ENCODE measurements around the gene GID8. TPM values are rescaled to one million over a fixed set of nuclear protein-coding genes. Genes with fewer than 3 reads are reported as not detected.

GID8 gene
- total RNA-seq, 3 donors from 2014 or later = 42.7 to 52.9 (median 47.4) TPM

GRCh38 chr20:62898970-62899632 lies 38.8 kb upstream of the GID8 start:
- Mint-ChIP-seq H3K4me3 (peak overlapping the region; percentile 37), H3K9me3 (no peaks in the 10 kb centered on the region), H3K36me3 (ENCODE audit: insufficient read depth) (peaks cover 16% of the 10 kb centered on the region), H3K27me3 (ENCODE audit: low read depth) (no peaks in the 10 kb centered on the region), H3K4me1 (ENCODE audit: low read depth) (peaks cover 27% of the 10 kb centered on the region)
- no peak for DNase-seq
- peak in 1 of 2 donors; percentile 46 for ATAC-seq

- no peaks in the 10 kb centered on the region for H3K27me3 Mint-ChIP-seq (ENCODE audit: low read depth)
- H3K9me3 Mint-ChIP-seq = no peaks in the 10 kb centered on the region
- H3K4me3 Mint-ChIP-seq = no peak overlapping the region
- ATAC-seq (no peak), DNase-seq (no peak)
- peaks cover 16% of the 10 kb centered on the region for H3K36me3 Mint-ChIP-seq (ENCODE audit: insufficient read depth)
- peaks cover 27% of the 10 kb centered on the region for H3K4me1 Mint-ChIP-seq (ENCODE audit: low read depth)
Measured at GRCh38 chr20:62899633-62900051, 38.3 kb upstream of the GID8 start.

GRCh38 chr20:62900052-62900691 lies 37.8 kb upstream of the GID8 start:
- Mint-ChIP-seq H3K36me3 (ENCODE audit: insufficient read depth) (peaks cover 20% of the 10 kb centered on the region), H3K4me1 (ENCODE audit: low read depth) (peaks cover 27% of the 10 kb centered on the region), H3K9me3 (no peaks in the 10 kb centered on the region), H3K4me3 (no peak overlapping the region), H3K27me3 (ENCODE audit: low read depth) (no peaks in the 10 kb centered on the region)
- ATAC-seq (peak; percentile 90 to 92), DNase-seq (peak; percentile 68)

- ATAC-seq (peak; percentile 16 to 18), DNase-seq (no peak)
- H3K4me3 Mint-ChIP-seq = no peak overlapping the region
- peaks cover 23% of the 10 kb centered on the region for H3K36me3 Mint-ChIP-seq (ENCODE audit: insufficient read depth)
- no peaks in the 10 kb centered on the region for H3K9me3 Mint-ChIP-seq
- no peaks in the 10 kb centered on the region for H3K27me3 Mint-ChIP-seq (ENCODE audit: low read depth)
- peaks cover 27% of the 10 kb centered on the region for H3K4me1 Mint-ChIP-seq (ENCODE audit: low read depth)
Measured at GRCh38 chr20:62900692-62901584, 37.0 kb upstream of the GID8 start.

GRCh38 chr20:62901891-62902290 lies 36.1 kb upstream of the GID8 start:
- DNase-seq (no peak), ATAC-seq (no peak)
- Mint-ChIP-seq H3K4me3 (no peak overlapping the region), H3K36me3 (ENCODE audit: insufficient read depth) (peaks cover 30% of the 10 kb centered on the region), H3K27me3 (ENCODE audit: low read depth) (no peaks in the 10 kb centered on the region), H3K4me1 (ENCODE audit: low read depth) (peaks cover 27% of the 10 kb centered on the region), H3K9me3 (no peaks in the 10 kb centered on the region)

- no peak overlapping the region for H3K4me3 Mint-ChIP-seq
- no peak for DNase-seq
- H3K9me3 Mint-ChIP-seq = no peaks in the 10 kb centered on the region
- peaks cover 31% of the 10 kb centered on the region for H3K4me1 Mint-ChIP-seq (ENCODE audit: low read depth)
- no peaks in the 10 kb centered on the region for H3K27me3 Mint-ChIP-seq (ENCODE audit: low read depth)
- peak; percentile 22 to 27 for ATAC-seq
- H3K36me3 Mint-ChIP-seq (ENCODE audit: insufficient read depth) = peaks cover 38% of the 10 kb centered on the region
Measured at GRCh38 chr20:62902926-62903615, 34.9 kb upstream of the GID8 start.

GRCh38 chr20:62905536-62906117 lies 32.3 kb upstream of the GID8 start:
- Mint-ChIP-seq H3K4me1 (ENCODE audit: low read depth) (peaks cover 18% of the 10 kb centered on the region), H3K4me3 (no peak overlapping the region), H3K36me3 (ENCODE audit: insufficient read depth) (peaks cover 53% of the 10 kb centered on the region), H3K9me3 (no peaks in the 10 kb centered on the region), H3K27me3 (ENCODE audit: low read depth) (no peaks in the 10 kb centered on the region)
- DNase-seq = no peak
- no peak for ATAC-seq

GRCh38 chr20:62906209-62906608 lies 31.7 kb upstream of the GID8 start:
- DNase-seq = no peak
- H3K36me3 Mint-ChIP-seq (ENCODE audit: insufficient read depth) = peaks cover 56% of the 10 kb centered on the region
- no peaks in the 10 kb centered on the region for H3K27me3 Mint-ChIP-seq (ENCODE audit: low read depth)

GRCh38 chr20:62906647-62907375 lies 31.1 kb upstream of the GID8 start:
- Mint-ChIP-seq H3K27me3 (ENCODE audit: low read depth) (no peaks in the 10 kb centered on the region), H3K4me3 (no peak overlapping the region), H3K4me1 (ENCODE audit: low read depth) (peaks cover 17% of the 10 kb centered on the region), H3K36me3 (ENCODE audit: insufficient read depth) (peaks cover 56% of the 10 kb centered on the region), H3K9me3 (no peaks in the 10 kb centered on the region)
- ATAC-seq = no peak
- DNase-seq = no peak

More at GRCh38 chr20:62906209-62906608, 31.7 kb upstream of the GID8 start:
- Mint-ChIP-seq H3K4me3 (no peak overlapping the region), H3K4me1 (ENCODE audit: low read depth) (peaks cover 17% of the 10 kb centered on the region), H3K9me3 (no peaks in the 10 kb centered on the region)
- ATAC-seq = no peak

- Mint-ChIP-seq H3K4me1 (ENCODE audit: low read depth) (peaks cover 17% of the 10 kb centered on the region), H3K36me3 (ENCODE audit: insufficient read depth) (peaks cover 53% of the 10 kb centered on the region), H3K27me3 (ENCODE audit: low read depth) (no peaks in the 10 kb centered on the region), H3K4me3 (no peak overlapping the region), H3K9me3 (no peaks in the 10 kb centered on the region)
- DNase-seq = no peak
- ATAC-seq = peak; percentile 72 to 78
Measured at GRCh38 chr20:62907384-62908317, 30.3 kb upstream of the GID8 start.

- no peak overlapping the region for H3K4me3 Mint-ChIP-seq
- H3K36me3 Mint-ChIP-seq (ENCODE audit: insufficient read depth) = peaks cover 50% of the 10 kb centered on the region
- ATAC-seq = no peak
Measured at GRCh38 chr20:62908971-62909791, 28.8 kb upstream of the GID8 start.

More at GRCh38 chr20:62908971-62909791, 28.8 kb upstream of the GID8 start:
- Mint-ChIP-seq H3K27me3 (ENCODE audit: low read depth) (no peaks in the 10 kb centered on the region), H3K9me3 (no peaks in the 10 kb centered on the region), H3K4me1 (ENCODE audit: low read depth) (peaks cover 24% of the 10 kb centered on the region)
- DNase-seq = no peak
